PC-3 (cell line): ENCODE measurements around the gene TRAF3. TPM values are rescaled to one million over a fixed set of nuclear protein-coding genes. Genes with fewer than 3 reads are reported as not detected.
A peak's percentile ranks its signal among the peaks of the same experiment; 100 is the strongest.

Source experiments
- ATAC-seq: fragments of 200-7000 bp; cut with Tn5 transposase; 2 replicates; pipeline ENCODE4 v1.9.1; 2020; ENCODE audit warnings: mild to moderate bottlenecking, moderate library complexity
- BruUV-seq: library from RNA; stranded (reverse); fragments of 400-500 nt; replicated peaks from 2 replicates; lab custom pipeline; 2021; lab: Mats Ljungman, UMichigan
- CTCF ChIA-PET: fragments of 300-600 bp; sonication (Branson Sonifier 250); formaldehyde crosslinking; loops from one replicate; lab custom pipeline; 2022; ENCODE audit warnings: antibody characterized with exemption; lab: Charles Lee
- POLR2A ChIA-PET: fragments of 300-600 bp; sonication (Branson Sonifier 250); formaldehyde crosslinking; loops from one replicate; lab custom pipeline; 2022; ENCODE audit warnings: antibody characterized with exemption; ENCODE audit not compliant: unreplicated experiment; lab: Charles Lee
- DNase-seq: peaks from one replicate; pipeline ENCODE4 v3.0.0-alpha.2; 2015
- H2AFZ ChIP-seq: fragments of 300-600 bp; sonication (generic); 2 replicates; pipeline ENCODE4 v1.6.0; 2016; ENCODE audit warnings: antibody characterized with exemption, low read length
- H3F3A ChIP-seq: fragments of 300-600 bp; sonication (generic); one replicate; pipeline ENCODE4 v1.6.0; 2017; ENCODE audit warnings: antibody characterized with exemption, low read length, control low read depth, mild to moderate bottlenecking; ENCODE audit not compliant: unreplicated experiment
- H3K27ac ChIP-seq: fragments of 300-600 bp; sonication (generic); 2 replicates; pipeline ENCODE4 v1.5.1; 2016; ENCODE audit warnings: mild to moderate bottlenecking, low read length
- H3K27me3 ChIP-seq: fragments of 300-600 bp; sonication (generic); 2 replicates; pipeline ENCODE4 v1.6.1; 2016; ENCODE audit warnings: low read length, mixed read lengths
- H3K36me3 ChIP-seq: fragments of 300-600 bp; sonication (generic); 2 replicates; pipeline ENCODE4 v1.6.1; 2016; ENCODE audit warnings: low read depth, mixed run types, low read length, mixed read lengths
- H3K4me1 ChIP-seq: fragments of 300-600 bp; sonication (generic); 2 replicates; pipeline ENCODE4 v1.5.1; 2016; ENCODE audit warnings: low read length; ENCODE audit not compliant: insufficient read depth
- H3K4me2 ChIP-seq: fragments of 300-600 bp; sonication (generic); 2 replicates; pipeline ENCODE4 v1.6.0; 2016; ENCODE audit warnings: low read length
- H3K4me3 ChIP-seq: fragments of 300-600 bp; sonication (generic); 2 replicates; pipeline ENCODE4 v1.5.1; 2016; ENCODE audit warnings: mild to moderate bottlenecking, low read length, mixed read lengths
- H3K79me2 ChIP-seq: fragments of 300-600 bp; sonication (generic); 2 replicates; pipeline ENCODE4 v1.6.1; 2017; ENCODE audit warnings: low read length, mixed read lengths
- H3K9ac ChIP-seq: fragments of 300-600 bp; sonication (generic); 2 replicates; pipeline ENCODE4 v1.6.0; 2016; ENCODE audit warnings: mild to moderate bottlenecking, low read length
- H3K9me2 ChIP-seq: fragments of 300-600 bp; sonication (generic); replicated peaks from 2 replicates; pipeline ENCODE4 v1.6.1; 2016; ENCODE audit warnings: mixed run types, low read length, mixed read lengths
- H3K9me3 ChIP-seq: fragments of 300-600 bp; sonication (generic); 2 replicates; pipeline ENCODE4 v1.6.1; 2016; ENCODE audit warnings: low read length, mixed read lengths
- H4K20me1 ChIP-seq: fragments of 300-600 bp; sonication (generic); 2 replicates; pipeline ENCODE4 v1.6.1; 2016; ENCODE audit warnings: low read length, mixed read lengths
- CTCF ChIP-seq: fragments of 300-600 bp; sonication (generic); conservative IDR thresholded peaks from 2 replicates; pipeline ENCODE4 v1.5.1; 2017; ENCODE audit warnings: antibody characterized with exemption, low read depth, mild to moderate bottlenecking, low read length
- EZH2 ChIP-seq: fragments of 300-600 bp; sonication (generic); IDR thresholded peaks from one replicate; pipeline ENCODE4 v1.6.1; 2017; ENCODE audit warnings: antibody characterized with exemption, mild to moderate bottlenecking, low read length; ENCODE audit not compliant: unreplicated experiment
- EZH2phosphoT487 ChIP-seq: fragments of 300-600 bp; sonication (generic); IDR thresholded peaks from 2 replicates; pipeline ENCODE4 v1.6.1; 2018; ENCODE audit warnings: mild to moderate bottlenecking, antibody characterized with exemption, low read length, borderline replicate concordance
- intact Hi-C: fragments of 100-400 bp; cut with micrococcal nuclease; formaldehyde crosslinking; loops from 2 replicates; pipeline ENCODE4 v1.9.0; 2023
- total RNA-seq: library from RNA; depleted of rRNA; stranded (reverse); fragments of >200 nt; gene quantifications from 2 replicates; pipeline ENCODE4 v1.2.3, GENCODE V29; 2014

The TRAF3 gene
- total RNA-seq, 1 experiment from 2014 or later, result 19.4 TPM

DNA sequence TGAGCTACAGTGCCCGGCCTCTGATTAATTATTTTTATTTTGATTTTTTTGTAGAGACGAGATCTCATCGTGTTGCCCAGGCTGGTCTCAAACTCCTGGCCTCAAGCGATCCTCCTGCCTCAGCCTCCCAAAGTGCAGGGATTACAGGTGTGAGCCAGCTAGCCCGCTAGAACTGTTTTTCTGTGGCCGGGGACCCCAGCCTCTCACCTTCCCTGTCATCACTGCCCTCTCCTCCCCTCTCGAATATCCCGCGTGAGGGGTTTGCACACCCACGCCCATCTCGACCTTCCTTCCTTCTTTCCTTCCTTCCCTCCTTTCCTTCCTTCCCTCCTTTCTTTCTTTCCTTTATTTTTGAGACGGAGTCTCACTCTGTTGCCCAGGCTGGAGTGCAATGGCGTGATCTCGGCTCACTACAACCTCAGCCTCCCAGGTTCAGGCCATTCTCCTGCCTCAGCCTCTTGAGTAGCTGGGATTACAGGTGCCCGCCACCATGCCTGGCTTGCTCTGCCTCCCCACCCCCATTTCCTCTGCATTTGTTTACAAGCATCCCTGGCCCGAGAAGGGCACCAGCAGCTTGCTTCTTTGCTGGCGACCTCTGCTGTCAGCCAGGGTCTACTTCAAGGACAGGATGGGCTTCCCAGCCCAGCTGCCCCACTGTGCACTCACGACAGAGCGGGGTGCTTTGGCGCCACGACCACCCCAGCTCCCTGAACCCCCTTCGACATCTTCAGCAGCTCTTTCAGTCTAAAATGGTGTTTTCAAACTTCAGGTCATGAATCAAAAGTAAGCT, 4.3 kb upstream of the TRAF3 start:
- Histone ChIP-seq H4K20me1 (no peaks in the 10 kb centered on the region), H3K9me2 (no peaks in the 10 kb centered on the region), H2AFZ (no peak overlapping the region), H3K4me3 (no peak overlapping the region), H3K4me2 (no peak overlapping the region), H3K27ac (no peak overlapping the region), H3K79me2 (peaks cover 2% of the 10 kb centered on the region; the same call in 1 of the 2 replicates), H3K9me3 (no peaks in the 10 kb centered on the region), H3K9ac (no peak overlapping the region), H3K36me3 (no peaks in the 10 kb centered on the region), H3F3A (no peaks in the 10 kb centered on the region), H3K4me1 (peaks cover 18% of the 10 kb centered on the region), H3K27me3 (no peaks in the 10 kb centered on the region)
- CTCF ChIA-PET, result interaction anchor here (0.6 kb wide), 1 partner anchor 265 kb away, joined by 3 read pairs; no protein-coding TSS in a partner anchor
- no peak for ATAC-seq
- no peak for TF ChIP-seq EZH2phosphoT487
- TF ChIP-seq EZH2, result no peak
- TF ChIP-seq CTCF, result peak; percentile 39; the same call in 1 of the 2 replicates
- no TSS peak for BruUV-seq
- POLR2A ChIA-PET, result no interaction called here
- no peak for DNase-seq
- intact Hi-C loops, result loop anchor here (10.0 kb wide), 1 partner anchor 142 kb away; no protein-coding TSS in a partner anchor

GRCh38 chr14:102774391-102775153, 2.7 kb upstream of the TRAF3 start:
- Histone ChIP-seq H3K9ac (no peak overlapping the region), H3K4me1 (peaks cover 26% of the 10 kb centered on the region), H3K79me2 (peaks cover 18% of the 10 kb centered on the region), H4K20me1 (peaks cover 14% of the 10 kb centered on the region), H3K4me3 (peak overlapping the region; percentile 7; the same call in 1 of the 2 replicates), H3K27ac (peak overlapping the region; percentile 33), H2AFZ (peak overlapping the region; percentile 79), H3K4me2 (peak overlapping the region; percentile 68), H3F3A (no peaks in the 10 kb centered on the region), H3K9me2 (no peaks in the 10 kb centered on the region), H3K9me3 (no peaks in the 10 kb centered on the region), H3K36me3 (no peaks in the 10 kb centered on the region), H3K27me3 (no peaks in the 10 kb centered on the region)
- DNase-seq, result peak; percentile 65
- POLR2A ChIA-PET, result no interaction called here
- ATAC-seq, result peak; percentile 27
- CTCF ChIA-PET, result no interaction called here
- TF ChIP-seq EZH2phosphoT487 (no peak), CTCF (peak; percentile 72)
- no TSS peak for BruUV-seq
- intact Hi-C loops, result loop anchor here (5.0 to 10.0 kb wide), 2 partner anchors 77 to 140 kb away; no protein-coding TSS in a partner anchor
